Breast epithelium (tissue), 3 donors: ENCODE data around the gene CEACAM8.

Source experiments
- POLR2A ChIP-seq: fragments of 450-650 bp; IDR thresholded peaks from one replicate; pipeline ENCODE4 v1.6.1; 2016; ENCODE audit warnings: antibody characterized with exemption, mild to moderate bottlenecking, moderate library complexity
- POLR2AphosphoS5 ChIP-seq, 3 donors: sonication (generic); formaldehyde crosslinking; IDR thresholded peaks; one replicate each; pipeline ENCODE4 v1.6.1; 2017; ENCODE audit warnings: antibody characterized with exemption in 3 of 3

DNA sequence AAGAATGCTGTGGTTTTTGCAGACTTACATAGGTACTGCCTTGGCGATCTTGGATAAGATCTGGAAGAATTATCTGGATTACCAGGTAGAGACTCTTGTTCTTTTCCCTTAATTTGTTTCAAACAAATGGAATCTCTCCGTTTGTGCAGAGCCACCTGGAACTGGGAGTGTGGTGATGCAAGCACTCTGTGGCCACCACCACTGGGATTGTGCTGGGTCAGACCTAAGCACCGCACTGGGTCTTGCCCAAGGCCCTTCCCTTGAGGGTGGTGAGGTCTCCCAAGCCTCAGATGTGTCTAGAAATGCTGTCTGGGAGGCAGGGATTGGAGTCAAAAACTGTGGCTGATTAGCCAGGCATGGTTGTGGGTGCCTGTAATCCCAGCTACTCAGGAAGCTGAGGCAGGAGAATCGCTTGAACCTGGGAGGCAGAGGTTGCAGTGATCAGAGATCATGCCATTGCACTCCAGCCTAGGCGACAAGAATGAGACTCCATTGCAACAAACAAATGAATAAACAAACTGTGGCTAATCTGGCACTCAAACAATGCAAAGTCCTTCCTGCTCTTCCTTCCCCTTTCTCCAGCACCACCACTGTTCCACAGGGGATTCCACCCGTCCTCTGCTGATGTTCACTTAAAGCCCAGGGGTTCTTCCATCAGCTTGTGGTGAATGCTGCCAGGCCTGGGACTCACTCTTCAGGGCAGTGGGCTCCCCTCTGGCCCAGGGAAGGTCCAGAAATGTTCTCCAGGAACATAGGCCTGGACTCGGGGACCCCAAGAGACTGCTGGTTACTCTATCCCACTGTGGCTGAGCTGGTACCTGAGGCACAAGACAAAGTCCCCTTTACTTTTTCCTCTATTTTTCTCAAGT, 55.6 kb downstream of the CEACAM8 start:
- TF ChIP-seq POLR2AphosphoS5 (IDR thresholded peaks at IDR 0.05) (no peak), POLR2A (no peak)
